Endothelial cell of umbilical vein (primary cell): Measurements from ENCODE around the gene RNF213. TPM values are rescaled to one million over a fixed set of nuclear protein-coding genes. Genes with fewer than 3 reads are reported as not detected.

Source experiments
- BruUV-seq: library from RNA; stranded (reverse); fragments of 400-500 nt; replicated peaks from 2 replicates; lab custom pipeline; 2021; lab: Mats Ljungman, UMichigan
- CTCF ChIA-PET: fragments of 300-600, 350-600 bp; sonication (Branson Sonifier 250); formaldehyde crosslinking; loops from one replicate; lab custom pipeline; 2021; ENCODE audit warnings: antibody characterized with exemption, inconsistent platforms; lab: Charles Lee
- POLR2A ChIA-PET: fragments of 300-600, 350-600 bp; sonication (Branson Sonifier 250); formaldehyde crosslinking; loops from one replicate; lab custom pipeline; 2021; ENCODE audit warnings: antibody characterized with exemption, inconsistent platforms; lab: Charles Lee
- DNase-seq: peaks from one replicate; pipeline ENCODE4 v3.0.0-alpha.2; 2011; ENCODE audit warnings: low read depth, low spot score
- FAIRE-seq: peaks from 2 replicates; lab custom pipeline; 2011; peaks lifted over from hg19 to GRCh38; lab: Jason Lieb, UNC
- H2AFZ ChIP-seq: 2 replicates; pipeline ENCODE4 v1.6.0; 2012; ENCODE audit warnings: low read depth, low read length, control low read depth, inconsistent platforms
- H3K27ac ChIP-seq: 2 replicates; pipeline ENCODE4 v1.5.1; 2011; ENCODE audit warnings: low read depth, mild to moderate bottlenecking, control low read depth, low read length, moderate library complexity; ENCODE audit not compliant: insufficient read depth
- H3K27me3 ChIP-seq, 2 experiments: 2 replicates each; pipeline versions ENCODE4 v1.6.0 to v1.6.1; 2011; ENCODE audit warnings: low read length in 2 of 2, mixed read lengths in 1 of 2; ENCODE audit not compliant: control insufficient read depth in 2 of 2, insufficient read depth in 2 of 2
- H3K36me3 ChIP-seq, 2 experiments: 2 replicates in 1 of 2; 3 replicates in 1 of 2; pipeline ENCODE4 v1.5.1; 2011; ENCODE audit warnings: low read length in 2 of 2, mild to moderate bottlenecking in 1 of 2, moderate library complexity in 1 of 2; ENCODE audit not compliant: control insufficient read depth in 2 of 2, insufficient read depth in 2 of 2; ENCODE audit errors: extremely low read depth in 1 of 2
- H3K4me1 ChIP-seq: 3 replicates; pipeline ENCODE4 v1.5.1; 2011; ENCODE audit warnings: mild to moderate bottlenecking, low read length; ENCODE audit not compliant: control insufficient read depth, insufficient read depth; ENCODE audit errors: extremely low read depth
- H3K4me2 ChIP-seq: 2 replicates; pipeline ENCODE4 v1.6.1; 2011; ENCODE audit warnings: low read length, control low read depth, mixed read lengths; ENCODE audit not compliant: insufficient read depth
- H3K4me3 ChIP-seq, 3 experiments: fragments of 200-600 bp in 1 of 3; sonication (generic), shearing (Covaris generic) in 1 of 3; replicated peaks in 1 of 3; 2 replicates each; pipeline ENCODE4 v1.5.1; 2011 to 2016; ENCODE audit warnings: control low read depth in 3 of 3, low read length in 3 of 3, mild to moderate bottlenecking in 2 of 3, inconsistent platforms in 1 of 3, low read depth in 1 of 3, moderate library complexity in 1 of 3; ENCODE audit not compliant: insufficient read depth in 1 of 3
- H3K79me2 ChIP-seq: 2 replicates; pipeline ENCODE4 v1.6.0; 2012; ENCODE audit warnings: low read length, inconsistent platforms; ENCODE audit not compliant: control insufficient read depth, insufficient read depth
- H3K9ac ChIP-seq: replicated peaks from 2 replicates; pipeline ENCODE3; 2011; ENCODE audit warnings: low read length, control low read depth; ENCODE audit not compliant: insufficient read depth; ENCODE audit errors: extremely low read depth
- H3K9me1 ChIP-seq: replicated peaks from 3 replicates; pipeline ENCODE4 v1.6.0; 2011; ENCODE audit warnings: mild to moderate bottlenecking, low read length; ENCODE audit not compliant: control insufficient read depth, insufficient read depth; ENCODE audit errors: extremely low read depth
- H3K9me3 ChIP-seq: replicated peaks from 2 replicates; pipeline ENCODE4 v1.5.1; 2012; ENCODE audit warnings: low read length, inconsistent platforms; ENCODE audit not compliant: control insufficient read depth, insufficient read depth
- H4K20me1 ChIP-seq: replicated peaks from 2 replicates; pipeline ENCODE3; 2011; ENCODE audit warnings: mild to moderate bottlenecking, low read length; ENCODE audit not compliant: control insufficient read depth, insufficient read depth; ENCODE audit errors: extremely low read depth
- CTCF ChIP-seq, 2 donors: IDR thresholded peaks; 1 replicate in 1 of 2; 2 replicates in 1 of 2; pipeline ENCODE4 v1.5.1; 2011; ENCODE audit warnings: low read length in 2 of 2, mild to moderate bottlenecking in 2 of 2, moderate library complexity in 2 of 2, control low read depth in 1 of 2, inconsistent platforms in 1 of 2, low read depth in 1 of 2; ENCODE audit not compliant: insufficient read depth in 1 of 2; ENCODE audit errors: extremely low read depth in 1 of 2
- EZH2 ChIP-seq: IDR thresholded peaks from 2 replicates; pipeline ENCODE4 v1.6.1; 2012; ENCODE audit warnings: borderline replicate concordance, low read depth, mild to moderate bottlenecking, moderate library complexity, low read length, inconsistent platforms; ENCODE audit not compliant: severe bottlenecking
- FOS ChIP-seq: IDR thresholded peaks from 2 replicates; pipeline ENCODE4 v1.6.1; 2011; ENCODE audit warnings: mild to moderate bottlenecking, low read length, moderate library complexity, borderline replicate concordance; ENCODE audit not compliant: insufficient read depth
- GATA2 ChIP-seq: IDR thresholded peaks from 2 replicates; pipeline ENCODE4 v1.7.0; 2011; ENCODE audit warnings: low read depth, mild to moderate bottlenecking, moderate library complexity, mixed read lengths, low read length; ENCODE audit not compliant: insufficient read length, insufficient read depth
- JUN ChIP-seq: IDR thresholded peaks from 2 replicates; pipeline ENCODE4 v1.6.1; 2011; ENCODE audit warnings: borderline replicate concordance, low read depth; ENCODE audit not compliant: insufficient read length, insufficient read depth
- MAX ChIP-seq: IDR thresholded peaks from 2 replicates; pipeline ENCODE4 v1.6.1; 2011; ENCODE audit not compliant: insufficient read depth, insufficient read length
- MYC ChIP-seq: IDR thresholded peaks from one replicate; pipeline ENCODE4 v1.6.1; 2011; ENCODE audit warnings: mild to moderate bottlenecking, low read depth, low read length
- POLR2A ChIP-seq: IDR thresholded peaks from 2 replicates; pipeline ENCODE4 v1.6.1; 2012; ENCODE audit warnings: low read depth, mild to moderate bottlenecking, control low read depth, low read length
- POLR2AphosphoS5 ChIP-seq: IDR thresholded peaks from 2 replicates; pipeline ENCODE4 v1.6.1; 2012; ENCODE audit warnings: low read depth, mild to moderate bottlenecking, control low read depth, low read length, moderate library complexity; ENCODE audit not compliant: insufficient read depth
- dilution Hi-C: fragments of 300-500 bp; cut with MboI; formaldehyde crosslinking; loops from one replicate; pipeline ENCODE4 v1.15.0; 2019; ENCODE audit warnings: low sequenced_read_pairs; ENCODE audit not compliant: extremely low pct_ligation_motif_present
- intact Hi-C: fragments of 100-400 bp; cut with micrococcal nuclease; formaldehyde crosslinking; loops from one replicate; pipeline ENCODE4 v1.10.0; 2022
- polyA plus RNA-seq, 4 experiments: library from polyadenylated mRNA; depleted of rRNA in 3 of 4; stranded (reverse) in 3 of 4; unstranded in 1 of 4; fragments of >200 nt; gene quantifications; 2 replicates each; pipeline versions ENCODE4 v1.2.1 to v1.2.3, GENCODE V29; 2011 to 2012; ENCODE audit warnings: missing spikeins in 1 of 4
- total RNA-seq: library from RNA; stranded (reverse); gene quantifications from 2 replicates; pipeline ENCODE4 v1.2.3, GENCODE V29; 2021

Gene RNF213
- total and polyA plus RNA-seq, 2 donors (not counting 3 experiments of a cell fraction or from before 2014, with no cell fraction given): 36.5 to 116 TPM

- no TSS peak for BruUV-seq
- H4K20me1 ChIP-seq: no peaks in the 10 kb centered on the region
- H3K4me2 ChIP-seq: no peak overlapping the region
- CTCF ChIA-PET: interaction anchor here (0.6 to 1.2 kb wide), 2 partner anchors 15 to 115 kb away, joined by 3 to 6 read pairs; partner anchors contain the start of gene EIF4A3
- FAIRE-seq: no peak
- H3K9me3 ChIP-seq: no peaks in the 10 kb centered on the region
- intact Hi-C loops: loop anchor here (2.0 to 5.0 kb wide), 3 partner anchors 16 to 116 kb away; partner anchors contain the start of gene EIF4A3
- H3K27me3 ChIP-seq: no peaks in the 10 kb centered on the region
- H3K36me3 ChIP-seq: peaks cover 2% of the 10 kb centered on the region in 2 experiments
- H2AFZ ChIP-seq: no peak overlapping the region
- no peak for DNase-seq
- H3K4me3 ChIP-seq: no peak overlapping the region
- dilution Hi-C loops: no loop called here
- H3K9me1 ChIP-seq: no peaks in the 10 kb centered on the region
- H3K27ac ChIP-seq: no peak overlapping the region
- H3K4me1 ChIP-seq: peaks cover 30% of the 10 kb centered on the region
- TF ChIP-seq GATA2 (no peak), MAX (no peak), POLR2A (no peak), EZH2 (no peak), JUN (no peak), CTCF (IDR thresholded peaks at IDR 0.05; ENCODE audit: extremely low read depth in 1 of 2, insufficient read depth in 1 of 2, low read depth in 1 of 2, low read length in 2 of 2) (no peak), POLR2AphosphoS5 (no peak), FOS (no peak), MYC (no peak)
- H3K9ac ChIP-seq: no peak overlapping the region
- POLR2A ChIA-PET: no interaction called here
- H3K79me2 ChIP-seq: peaks cover 22% of the 10 kb centered on the region
Observed at GRCh38 chr17:80262775-80263244, 2.2 kb downstream of the RNF213 start.
